ENCODE data around the gene FAM3C. TPM values are rescaled to one million over a fixed set of nuclear protein-coding genes. Genes with fewer than 3 reads are reported as not detected.

FAM3C gene
- total and polyA plus RNA-seq, 2 of the 8 experiments (the other 6 are each of a cell fraction or from before 2014, with no cell fraction given): 27.0 to 77.7 TPM

- Histone ChIP-seq H3K14ac (ENCODE audit: insufficient read length) (no peak overlapping the region), H2BK120ac (replicated peaks; ENCODE audit: low read depth, low read length) (no peak overlapping the region), H2AFZ (ENCODE audit: low read length) (no peak overlapping the region), H3K36me3 (ENCODE audit: control insufficient read depth in 2 of 4, insufficient read depth in 4 of 4, low read length in 3 of 4) (peaks cover 2 to 36% (median 12%) of the 10 kb centered on the region in 4 experiments; a peak in 4 of 8 replicates), H2BK12ac (ENCODE audit: low read depth, low read length) (no peak overlapping the region), H3K27ac (ENCODE audit: low read depth, low read length) (no peak overlapping the region), H3K9me3 (ENCODE audit: insufficient read depth in 2 of 2, low read depth in 1 of 2, low read length in 1 of 2) (no peaks in the 10 kb centered on the region), H3K23ac (ENCODE audit: insufficient read length) (no peak overlapping the region), H3K18ac (ENCODE audit: extremely low read depth, low read length) (no peak overlapping the region), H3K79me2 (ENCODE audit: control insufficient read depth in 1 of 2, insufficient read depth in 2 of 2, low read length in 2 of 2) (no peaks in the 10 kb centered on the region), H3K56ac (replicated peaks; ENCODE audit: insufficient read length, low read depth, low read length) (no peak overlapping the region), H4K8ac (ENCODE audit: extremely low read depth, insufficient read depth, low read length) (no peak overlapping the region), H3K4me3 (ENCODE audit: extremely low read depth in 1 of 4, insufficient read depth in 2 of 4, low read depth in 3 of 4, low read length in 4 of 4) (no peak overlapping the region), H3K27me3 (replicated peaks in 1 of 4; ENCODE audit: control insufficient read depth in 3 of 4, extremely low read depth in 1 of 4, insufficient read depth in 3 of 4, low read length in 3 of 4) (no peaks in the 10 kb centered on the region), H4K5ac (ENCODE audit: insufficient read length, low read depth, low read length) (no peak overlapping the region), H2BK5ac (ENCODE audit: low read depth, low read length) (no peak overlapping the region), H3K4me1 (replicated peaks in 1 of 4; ENCODE audit: control insufficient read depth in 3 of 4, insufficient read depth in 4 of 4, low read length in 3 of 4) (peaks cover 0 to 4% (median 0%) of the 10 kb centered on the region in 4 experiments; a peak in 3 of 7 replicates), H3K9ac (replicated peaks in 1 of 4; ENCODE audit: extremely low read depth in 1 of 4, low read depth in 3 of 4, low read length in 3 of 4) (no peak overlapping the region), H2BK15ac (ENCODE audit: low read length) (no peak overlapping the region), H2AK5ac (ENCODE audit: low read depth, low read length) (no peak overlapping the region), H3K4me2 (ENCODE audit: insufficient read depth in 1 of 2, low read depth in 2 of 2, low read length in 2 of 2) (no peak overlapping the region), H4K20me1 (replicated peaks in 1 of 2; ENCODE audit: control insufficient read depth in 1 of 2, insufficient read depth in 2 of 2, low read length in 2 of 2) (no peaks in the 10 kb centered on the region), H3K79me1 (ENCODE audit: low read depth, low read length) (no peaks in the 10 kb centered on the region), H4K91ac (replicated peaks; ENCODE audit: insufficient read length, low read length) (no peak overlapping the region), H3K23me2 (ENCODE audit: low read depth, low read length) (no peaks in the 10 kb centered on the region), H2BK20ac (ENCODE audit: low read length) (no peak overlapping the region), H3K4ac (replicated peaks; ENCODE audit: insufficient read length, low read depth, low read length) (no peak overlapping the region)
- ChIA-PET CTCF (ENCODE audit: partially characterized antibody) (interaction anchor here (0.5 to 1.1 kb wide), 2 partner anchors 12 to 59 kb away, joined by 3 to 4 read pairs; no protein-coding TSS in a partner anchor), POLR2A (ENCODE audit: partially characterized antibody) (interaction anchor here (1.6 to 2.1 kb wide), 3 partner anchors 9 to 33 kb away, joined by 3 to 4 read pairs (median 3); no protein-coding TSS in a partner anchor)
- no peak for DNase-seq (ENCODE audit: low read depth in 1 of 2, low spot score in 2 of 2)
- no peak for FAIRE-seq
- 89% methylated on average over 2 of the region's 2 CpGs; no CpG with 5 or more reads in 1 of the 2 experiments for WGBS, 2 experiments (ENCODE audit: extremely low coverage in 1 of 2, insufficient coverage in 1 of 2, insufficient read length in 1 of 2, insufficient replicate concordance in 2 of 2, low coverage in 1 of 2, low lambda C conversion rate in 2 of 2, missing lambda C conversion rate in 1 of 2)
- TF ChIP-seq PHF8 (conservative IDR thresholded peaks at IDR 0.05; ENCODE audit: low read depth, low read length): no peak
- TF ChIP-seq YY1 (IDR thresholded peaks at IDR 0.05; ENCODE audit: low read depth, low read length): no peak
Observed at GRCh38 chr7:121355574-121355973, 40.5 kb downstream of the FAM3C start.
